Stimulated activated effector memory CD8-positive, alpha-beta T cell treated with anti-CD3 and anti-CD28 coated beads, Interleukin-12 subunit alpha, Interleukin-12 subunit beta, amount 100 ng/mL, for 72 hours (primary cell): ENCODE measurements around the gene SP3.
"Not testable (repeated sequence)": the region's sequence is repeated elsewhere in the genome, so short reads cannot be mapped to it uniquely, and the experiment has no call there.

ENCODE experiments used
- ATAC-seq: fragments of 150-1000 bp; cut with Tn5 transposase; 2 replicates; pipeline ENCODE4 v1.10.0; 2021
- DNase-seq, 2 donors: peaks; one replicate each; pipeline ENCODE4 v3.0.0; 2021 to 2022; ENCODE audit warnings: low spot score in 2 of 2
- H3K27ac Mint-ChIP-seq: one replicate; pipeline ENCODE4 v1.8.0; 2022; ENCODE audit warnings: mild to moderate bottlenecking, mixed read lengths
- H3K36me3 Mint-ChIP-seq: one replicate; pipeline ENCODE4 v1.8.0; 2022; ENCODE audit warnings: mild to moderate bottlenecking, mixed read lengths
- H3K4me1 Mint-ChIP-seq: one replicate; pipeline ENCODE4 v1.8.0; 2022; ENCODE audit warnings: mixed read lengths
- H3K4me3 Mint-ChIP-seq: one replicate; pipeline ENCODE4 v1.8.0; 2022; ENCODE audit warnings: mild to moderate bottlenecking, mixed read lengths
- H3K9me3 Mint-ChIP-seq: one replicate; pipeline ENCODE4 v1.8.0; 2022; ENCODE audit warnings: mixed read lengths

SP3 gene

DNA sequence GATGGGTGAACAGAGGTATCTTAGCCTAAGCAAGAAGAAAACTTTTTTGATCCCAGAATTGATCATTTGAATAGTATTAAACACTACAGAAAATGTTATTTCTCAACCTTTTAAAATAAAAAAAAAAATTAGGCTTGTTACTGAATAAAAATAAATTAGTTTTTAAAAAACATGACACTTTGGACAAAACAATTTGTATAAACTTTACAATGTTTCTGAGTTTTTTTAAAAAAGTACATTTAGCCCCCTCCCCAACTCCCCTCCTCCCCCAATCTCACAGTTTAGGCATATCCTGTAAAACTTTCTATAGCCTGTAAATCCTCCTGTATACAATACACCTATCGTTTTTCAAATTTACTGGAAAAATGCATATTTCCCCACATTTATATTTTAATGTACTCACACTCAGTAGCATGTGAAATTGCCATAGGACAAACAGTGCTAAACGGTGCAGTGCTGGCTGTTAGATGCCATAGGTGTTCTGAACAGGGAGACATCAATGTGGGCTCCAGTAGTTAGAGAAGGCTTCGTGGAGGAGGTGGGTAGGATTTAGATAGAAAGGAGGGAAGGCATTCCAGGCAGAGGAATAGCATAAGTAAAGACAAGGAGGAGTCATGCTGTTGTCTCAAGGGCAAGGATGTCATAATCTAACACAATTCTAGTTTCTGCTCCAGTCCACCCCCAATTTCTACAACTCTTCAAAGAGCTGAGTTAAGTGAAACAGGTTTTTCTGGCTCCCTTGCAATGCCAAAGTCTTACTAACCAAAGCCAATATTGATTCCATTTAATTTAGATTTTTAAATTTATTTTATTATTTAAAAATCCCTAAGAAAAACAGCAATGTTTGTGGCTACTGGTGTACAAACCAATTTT is 50.9 kb downstream of the SP3 start:
- H3K27ac Mint-ChIP-seq, result no peak overlapping the region
- no peaks in the 10 kb centered on the region for H3K9me3 Mint-ChIP-seq
- peaks cover 12% of the 10 kb centered on the region for H3K4me1 Mint-ChIP-seq
- H3K4me3 Mint-ChIP-seq, result no peak overlapping the region
- ATAC-seq, result no peak
- DNase-seq, result no peak
- H3K36me3 Mint-ChIP-seq, result peaks cover 100% of the 10 kb centered on the region

DNA sequence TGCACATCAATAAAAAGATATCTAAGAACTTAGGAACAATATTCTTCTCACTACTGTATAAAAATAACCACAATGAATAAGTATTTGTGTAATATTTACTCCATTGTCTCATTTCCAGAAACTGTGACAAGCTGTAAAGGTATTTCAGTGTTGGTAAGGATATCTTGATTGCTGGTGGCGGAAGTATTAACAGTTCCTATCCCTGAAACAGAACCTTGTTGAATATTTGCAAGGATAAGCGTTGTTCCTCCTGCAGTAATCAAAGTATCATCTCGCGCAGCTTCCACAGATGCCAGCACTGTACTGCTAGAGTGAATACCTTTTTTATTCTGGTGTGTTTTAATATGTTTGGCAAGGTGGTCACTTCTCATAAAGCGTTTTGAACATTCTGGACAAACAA is 55.3 kb downstream of the SP3 start:
- H3K36me3 Mint-ChIP-seq, result peaks cover 100% of the 10 kb centered on the region
- H3K27ac Mint-ChIP-seq, result no peak overlapping the region
- peaks cover 8% of the 10 kb centered on the region for H3K4me1 Mint-ChIP-seq
- H3K9me3 Mint-ChIP-seq, result no peaks in the 10 kb centered on the region
- H3K4me3 Mint-ChIP-seq, result no peak overlapping the region
- ATAC-seq (no peak), DNase-seq (no peak)

DNA sequence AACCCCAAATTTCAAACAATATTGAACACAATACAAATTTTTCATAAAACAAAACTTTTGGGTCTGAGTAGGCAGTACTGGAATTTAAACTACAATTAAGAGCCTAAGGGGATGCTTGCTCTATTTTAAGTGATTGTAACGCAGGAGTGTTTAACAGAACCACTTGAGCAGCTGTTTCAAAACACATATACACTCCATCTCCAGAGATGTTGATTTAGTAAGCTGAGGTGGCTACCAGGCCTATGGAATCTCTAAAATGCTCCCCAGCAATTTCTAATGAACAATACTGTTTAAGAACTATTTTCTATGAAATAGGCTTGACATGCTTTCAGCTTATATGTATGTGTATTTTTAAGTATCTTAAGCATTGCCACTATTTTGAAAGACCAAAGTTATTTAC is 58.5 kb downstream of the SP3 start:
- peaks cover 82% of the 10 kb centered on the region for H3K36me3 Mint-ChIP-seq
- H3K4me3 Mint-ChIP-seq, result no peak overlapping the region
- ATAC-seq, result no peak
- no peak overlapping the region for H3K27ac Mint-ChIP-seq
- H3K9me3 Mint-ChIP-seq, result no peaks in the 10 kb centered on the region
- no peak for DNase-seq
- no peaks in the 10 kb centered on the region for H3K4me1 Mint-ChIP-seq

DNA sequence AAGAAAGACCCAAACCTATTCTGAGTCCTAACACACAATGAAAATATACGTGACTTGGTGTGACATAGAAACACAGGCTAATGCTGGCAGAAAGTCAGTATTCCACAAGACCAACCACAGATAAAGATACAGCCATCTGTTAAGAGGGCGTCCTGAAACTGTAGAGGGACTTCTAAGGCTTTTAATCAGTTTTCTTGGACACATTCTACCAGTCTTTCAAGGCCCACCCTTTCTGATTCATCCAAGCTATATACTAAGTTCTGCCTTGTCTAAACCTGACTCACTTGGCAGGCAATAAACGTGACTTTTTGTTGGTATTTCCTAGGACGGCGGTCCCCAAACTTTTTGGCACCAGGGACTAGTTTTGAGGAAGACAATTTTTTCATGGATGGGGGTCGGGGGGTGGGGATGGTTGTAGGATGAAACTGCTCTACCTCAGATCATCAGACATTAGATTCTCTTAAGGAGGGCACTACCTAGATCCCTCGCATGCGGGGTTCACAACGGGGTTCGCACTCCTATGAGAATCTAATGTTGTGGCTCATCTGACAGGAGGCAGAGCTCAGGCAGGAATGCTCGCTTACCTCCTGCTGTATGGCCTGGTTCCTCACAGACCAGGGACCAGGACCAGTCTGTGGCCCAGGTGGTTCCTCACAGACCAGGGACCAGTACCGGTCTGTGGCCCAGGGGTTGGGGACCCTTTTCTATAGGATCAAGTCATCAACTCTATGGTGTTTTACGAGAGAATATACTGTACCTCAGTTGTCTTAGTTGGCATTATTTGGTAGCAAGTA is 61.4 kb downstream of the SP3 start:
- peaks cover 7% of the 10 kb centered on the region for H3K4me1 Mint-ChIP-seq
- H3K36me3 Mint-ChIP-seq, result peaks cover 59% of the 10 kb centered on the region
- ATAC-seq (no peak), DNase-seq (no peak)
- H3K4me3 Mint-ChIP-seq, result no peak overlapping the region
- H3K27ac Mint-ChIP-seq, result no peak overlapping the region
- no peaks in the 10 kb centered on the region for H3K9me3 Mint-ChIP-seq

DNA sequence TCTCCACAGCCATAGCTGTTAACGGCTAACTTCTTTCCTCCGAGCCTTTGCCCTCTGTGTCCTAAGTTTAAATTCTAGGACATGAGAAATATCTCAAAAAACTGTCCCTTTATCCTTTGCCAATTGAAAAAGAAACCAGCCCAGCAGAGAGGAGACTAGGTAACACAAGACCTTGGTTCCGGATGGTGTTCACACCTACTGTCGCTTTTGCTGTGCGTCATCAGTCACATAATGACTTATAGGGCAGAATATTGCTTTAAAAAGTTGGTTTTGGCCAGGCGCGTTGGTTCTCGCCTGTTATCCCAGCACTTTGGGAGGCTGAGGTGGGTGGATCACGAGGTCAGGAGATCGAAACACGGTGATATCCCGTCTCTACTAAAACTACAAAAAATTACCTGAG is 66.2 kb downstream of the SP3 start:
- H3K36me3 Mint-ChIP-seq, result peaks cover 22% of the 10 kb centered on the region
- peak overlapping the region; percentile 24 for H3K4me3 Mint-ChIP-seq
- ATAC-seq (peak; percentile 90), DNase-seq (no peak)
- peak overlapping the region; percentile 46 for H3K27ac Mint-ChIP-seq
- no peaks in the 10 kb centered on the region for H3K9me3 Mint-ChIP-seq
- peaks cover 22% of the 10 kb centered on the region for H3K4me1 Mint-ChIP-seq

DNA sequence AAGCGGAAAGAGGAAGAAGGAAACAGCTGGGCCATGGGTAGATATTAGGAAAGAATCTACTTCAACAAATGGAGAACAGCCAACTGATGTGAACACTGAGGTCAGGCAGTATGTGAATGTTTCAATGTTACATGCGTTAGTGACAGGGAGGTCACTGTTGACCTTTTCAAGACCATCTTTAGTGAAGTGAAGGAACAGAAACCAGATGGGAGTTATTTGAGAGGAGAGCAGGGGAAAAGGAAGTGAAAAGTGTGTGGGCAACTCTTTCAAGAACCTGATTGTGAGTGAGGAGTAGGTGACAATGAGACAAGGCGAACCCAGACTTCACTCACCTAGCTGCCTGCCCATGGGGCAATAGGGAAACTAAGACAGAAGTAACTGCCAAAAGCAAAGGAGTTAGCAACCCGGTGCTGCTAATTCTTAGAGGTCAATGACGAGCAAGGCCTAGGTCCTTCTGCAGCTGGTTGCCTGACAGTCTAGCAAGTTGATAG is 67.0 kb downstream of the SP3 start:
- peak overlapping the region; percentile 11 for H3K27ac Mint-ChIP-seq
- DNase-seq, result no peak
- H3K4me1 Mint-ChIP-seq, result peaks cover 22% of the 10 kb centered on the region

DNA sequence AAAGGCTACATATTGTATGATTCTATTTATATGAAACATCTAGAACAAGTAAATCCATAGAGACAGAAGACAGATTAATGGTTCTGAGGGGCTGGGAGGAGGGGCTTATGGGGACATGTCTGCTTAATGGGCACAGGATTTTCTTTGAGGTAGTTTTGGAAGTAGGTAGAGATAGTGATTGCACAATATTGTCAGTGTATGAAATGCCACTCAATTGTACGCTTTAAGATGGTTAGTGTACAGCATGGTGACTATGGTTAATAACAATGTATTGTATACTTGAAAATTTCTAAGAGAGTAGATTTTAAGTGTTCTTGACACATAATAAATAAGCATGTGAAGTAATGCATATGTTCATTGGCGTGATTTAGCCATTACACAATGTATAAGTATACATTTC is 68.4 kb downstream of the SP3 start:
- peaks cover 22% of the 10 kb centered on the region for H3K4me1 Mint-ChIP-seq
- no peak for DNase-seq
- H3K36me3 Mint-ChIP-seq, result peaks cover 17% of the 10 kb centered on the region
- no peak overlapping the region for H3K4me3 Mint-ChIP-seq
- no peak for ATAC-seq
- no peak overlapping the region for H3K27ac Mint-ChIP-seq
- H3K9me3 Mint-ChIP-seq, result no peaks in the 10 kb centered on the region

More for the DNA sequence above, 67.0 kb downstream of the SP3 start:
- Mint-ChIP-seq H3K9me3 (no peaks in the 10 kb centered on the region), H3K36me3 (peaks cover 20% of the 10 kb centered on the region), H3K4me3 (no peak overlapping the region)
- ATAC-seq, result peak; percentile 17

DNA sequence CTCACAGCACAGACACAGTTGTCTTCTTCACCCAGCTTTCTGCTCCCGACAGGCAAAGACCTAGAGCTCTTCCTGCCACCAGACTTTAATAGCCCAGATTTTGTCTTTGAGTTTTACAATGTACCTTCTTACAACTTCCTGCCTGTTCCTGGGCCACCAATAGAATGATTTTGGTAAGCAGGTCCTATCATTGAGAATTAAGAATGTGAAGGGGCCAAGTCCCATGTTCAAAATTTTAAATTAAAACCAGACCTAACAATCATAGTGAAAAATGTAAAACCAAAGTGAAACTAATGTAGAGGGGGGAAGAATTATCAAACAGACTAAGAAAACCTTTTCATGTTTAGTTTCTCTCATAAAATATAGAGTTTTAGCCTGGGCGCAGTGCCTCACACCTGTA is 72.8 kb downstream of the SP3 start:
- no peak overlapping the region for H3K27ac Mint-ChIP-seq
- DNase-seq (no peak), ATAC-seq (no peak)
- H3K36me3 Mint-ChIP-seq, result no peaks in the 10 kb centered on the region
- no peak overlapping the region for H3K4me3 Mint-ChIP-seq
- H3K4me1 Mint-ChIP-seq, result peaks cover 1% of the 10 kb centered on the region
- peaks cover 3% of the 10 kb centered on the region for H3K9me3 Mint-ChIP-seq

DNA sequence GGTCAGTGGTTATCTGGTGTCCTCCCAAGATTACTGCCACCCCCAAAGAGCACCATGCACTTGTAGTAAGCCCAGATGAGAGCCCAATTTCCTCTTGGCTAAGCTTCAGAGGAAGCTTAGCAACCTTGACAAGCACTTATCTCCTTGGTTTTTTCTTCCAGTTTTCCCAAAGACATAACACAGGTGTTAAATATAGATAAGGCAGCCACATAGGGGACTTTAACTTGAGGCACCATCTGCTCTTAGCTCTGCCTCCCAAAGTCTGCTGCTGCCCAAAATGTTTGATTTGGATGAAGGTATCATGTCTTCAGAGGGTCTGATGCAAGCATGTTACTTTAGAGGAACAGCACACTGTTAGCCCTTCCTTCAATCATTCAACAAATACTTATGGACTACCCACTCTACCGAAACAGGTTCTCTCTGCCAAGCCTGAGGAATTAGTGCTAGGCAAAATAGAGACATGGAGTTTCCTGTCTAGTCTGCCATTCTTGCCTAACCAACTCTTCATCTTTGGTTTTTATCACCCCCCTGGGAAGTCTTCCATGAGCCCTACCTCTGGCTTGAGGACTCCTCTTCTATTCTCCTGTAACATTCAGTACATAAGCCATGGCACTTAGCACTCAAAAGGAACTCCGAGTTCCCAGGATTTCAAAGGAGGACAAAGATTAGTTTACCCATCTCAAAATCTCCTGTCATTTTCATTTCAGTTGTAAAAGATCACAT is 73.7 kb downstream of the SP3 start:
- DNase-seq, result no peak

DNA sequence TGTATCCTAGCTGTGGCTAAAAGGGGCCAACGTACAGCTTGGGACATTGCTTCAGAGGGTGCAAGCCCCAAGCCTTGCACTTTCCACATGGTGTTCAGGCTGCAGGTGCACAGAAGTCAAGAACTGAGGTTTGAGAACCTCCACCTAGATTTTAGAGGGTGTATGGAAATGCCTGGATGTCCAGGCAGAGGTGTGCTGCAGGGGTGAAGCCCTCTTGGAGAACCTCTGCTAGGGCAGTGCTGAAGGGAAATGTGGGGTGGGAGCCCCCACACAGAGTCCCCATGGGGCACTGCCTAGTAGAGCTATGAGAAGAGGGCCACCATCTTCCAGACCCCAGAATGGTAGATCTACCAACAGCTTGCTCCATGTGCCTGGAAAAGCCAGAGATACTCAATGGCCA is 75.7 kb downstream of the SP3 start:
- not testable (repeated sequence) for H3K27ac Mint-ChIP-seq, H3K4me1 Mint-ChIP-seq, H3K4me3 Mint-ChIP-seq, H3K36me3 Mint-ChIP-seq, H3K9me3 Mint-ChIP-seq, DNase-seq, ATAC-seq

More for the DNA sequence above, 73.7 kb downstream of the SP3 start:
- ATAC-seq, result no peak
- peaks cover 3% of the 10 kb centered on the region for H3K9me3 Mint-ChIP-seq
- H3K4me3 Mint-ChIP-seq, result no peak overlapping the region
- H3K36me3 Mint-ChIP-seq, result no peaks in the 10 kb centered on the region
- H3K27ac Mint-ChIP-seq, result no peak overlapping the region
- H3K4me1 Mint-ChIP-seq, result no peaks in the 10 kb centered on the region

DNA sequence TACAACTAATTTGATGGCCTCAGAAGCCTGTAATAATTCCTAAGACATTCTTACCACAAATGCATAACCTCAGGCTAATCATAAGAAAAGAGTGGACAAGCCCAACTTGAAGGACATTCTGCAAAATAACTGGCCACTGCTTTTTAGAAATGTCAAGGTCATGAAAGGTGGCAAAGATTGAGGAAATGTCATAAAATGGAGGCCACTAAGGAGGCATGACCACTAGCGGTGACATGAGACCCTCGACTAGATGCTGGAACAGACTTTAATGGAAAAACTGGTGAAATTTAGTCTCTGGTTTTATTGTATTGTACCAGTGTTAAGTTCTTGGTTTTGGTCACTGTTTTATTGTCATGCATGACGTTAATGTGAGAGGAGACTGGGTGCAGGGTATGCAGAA is 78.6 kb downstream of the SP3 start:
- Mint-ChIP-seq H3K27ac (no peak overlapping the region), H3K4me1 (no peaks in the 10 kb centered on the region)

DNA sequence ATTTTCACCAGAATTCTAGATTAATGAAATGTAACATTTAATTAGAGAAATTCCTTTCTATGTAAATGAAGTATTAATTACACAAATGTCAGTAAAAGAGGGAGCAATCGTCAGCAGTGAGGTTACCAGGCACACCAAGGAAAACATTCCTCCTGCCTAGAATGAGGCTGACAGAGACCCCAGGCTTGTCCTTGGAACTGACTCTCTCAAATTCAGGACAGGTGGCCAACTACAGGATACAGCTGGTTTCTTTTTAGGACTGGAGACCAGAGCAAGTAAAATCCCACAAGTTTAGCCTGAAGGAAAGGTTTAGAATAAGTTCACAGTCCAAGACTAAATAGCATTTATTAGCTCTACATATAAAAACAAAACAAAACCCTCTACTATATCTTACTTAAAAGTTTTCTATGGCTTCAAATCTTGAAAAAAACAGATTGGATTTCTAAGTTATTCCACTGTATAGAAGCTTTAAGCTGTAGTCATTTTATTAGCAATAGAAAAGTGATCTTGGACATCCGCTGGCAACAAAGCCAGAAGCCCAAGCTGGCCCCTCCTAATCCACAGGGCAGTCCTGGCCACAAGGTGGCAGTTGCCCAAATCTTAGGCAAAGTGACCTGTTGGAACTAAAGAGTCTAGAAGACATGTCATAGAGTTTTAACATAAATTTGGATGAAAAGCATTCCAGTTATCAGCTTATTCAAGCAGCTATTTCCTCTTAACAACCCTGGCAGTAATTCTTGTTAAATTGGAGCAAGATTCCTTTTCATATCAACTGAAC is 81.0 kb downstream of the SP3 start:
- Mint-ChIP-seq H3K4me3 (no peak overlapping the region), H3K36me3 (no peaks in the 10 kb centered on the region), H3K4me1 (no peaks in the 10 kb centered on the region), H3K27ac (no peak overlapping the region), H3K9me3 (peaks cover 3% of the 10 kb centered on the region)
- ATAC-seq (peak; percentile 56), DNase-seq (peak in 1 of 2 donors; percentile 10)

More for the DNA sequence above, 78.6 kb downstream of the SP3 start:
- DNase-seq (no peak), ATAC-seq (no peak)
- Mint-ChIP-seq H3K36me3 (no peaks in the 10 kb centered on the region), H3K9me3 (peaks cover 3% of the 10 kb centered on the region), H3K4me3 (no peak overlapping the region)

DNA sequence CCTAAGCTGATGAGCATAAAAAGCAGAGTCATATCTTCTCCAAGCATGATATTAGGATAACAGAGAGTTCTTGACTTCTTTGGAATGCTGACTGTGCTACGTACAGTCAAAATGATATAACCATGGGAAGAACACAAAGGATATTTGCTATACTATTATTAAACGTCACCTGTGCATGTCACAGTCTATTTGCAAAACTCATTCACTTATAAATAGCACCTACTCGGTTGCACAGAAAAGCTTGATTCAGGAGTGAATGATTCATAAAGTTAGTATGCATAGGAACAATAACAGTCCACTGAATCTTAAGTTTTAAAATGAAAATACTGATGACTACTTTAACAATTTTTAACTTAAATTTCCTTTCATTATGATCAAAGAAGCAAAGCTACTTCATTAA is 83.3 kb downstream of the SP3 start:
- Mint-ChIP-seq H3K36me3 (no peaks in the 10 kb centered on the region), H3K4me1 (no peaks in the 10 kb centered on the region), H3K9me3 (no peaks in the 10 kb centered on the region), H3K4me3 (no peak overlapping the region), H3K27ac (no peak overlapping the region)
- DNase-seq (no peak), ATAC-seq (no peak)

DNA sequence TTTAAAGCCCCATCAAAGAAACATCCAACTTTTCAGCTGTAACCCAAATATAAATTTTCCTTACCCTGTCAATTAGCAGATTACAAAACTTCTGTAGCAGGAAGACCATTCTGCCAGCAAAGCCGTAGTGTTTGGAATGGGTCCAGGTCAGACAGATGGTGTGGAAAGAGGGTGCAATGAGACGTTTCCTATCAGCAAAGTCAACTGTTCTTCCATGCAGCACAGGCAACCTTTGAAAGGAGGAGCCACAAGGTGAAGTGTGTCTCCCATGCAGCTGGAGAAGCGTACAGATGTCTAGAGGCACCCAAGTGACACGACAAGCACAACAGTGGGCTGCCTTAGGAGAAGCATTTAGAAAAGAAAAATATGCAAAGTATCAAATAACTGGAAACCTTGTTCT is 83.7 kb downstream of the SP3 start:
- ATAC-seq (no peak), DNase-seq (no peak)
- Mint-ChIP-seq H3K36me3 (no peaks in the 10 kb centered on the region), H3K9me3 (no peaks in the 10 kb centered on the region), H3K4me1 (no peaks in the 10 kb centered on the region), H3K27ac (no peak overlapping the region), H3K4me3 (no peak overlapping the region)

DNA sequence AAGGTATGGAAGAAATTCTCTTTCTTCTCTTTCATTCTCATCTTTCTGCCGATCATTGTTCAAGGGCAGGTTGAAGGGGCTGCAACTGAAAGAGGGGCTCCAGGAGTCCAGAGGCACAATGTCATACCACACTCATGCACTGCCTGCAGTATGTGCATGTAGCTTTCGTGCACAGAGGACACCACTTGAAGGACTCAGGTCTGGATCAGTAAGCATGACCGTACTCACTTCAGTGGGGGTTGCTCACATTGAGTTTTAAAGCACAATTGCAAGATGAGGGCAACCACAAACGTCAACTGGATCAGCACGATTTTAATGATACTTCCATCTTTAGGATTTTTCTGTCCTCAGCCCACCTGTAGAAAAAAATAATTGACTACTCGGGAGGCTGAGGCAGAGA is 84.6 kb downstream of the SP3 start:
- H3K9me3 Mint-ChIP-seq, result no peaks in the 10 kb centered on the region
- no peaks in the 10 kb centered on the region for H3K4me1 Mint-ChIP-seq
- DNase-seq, result no peak
- no peak overlapping the region for H3K27ac Mint-ChIP-seq
- no peak for ATAC-seq
- H3K36me3 Mint-ChIP-seq, result no peaks in the 10 kb centered on the region
- no peak overlapping the region for H3K4me3 Mint-ChIP-seq
